Suppressor macrophage treated with lipopolysaccharide for 1 hour (primary cell): Measurements from ENCODE around the gene POR.
"Not testable (repeated sequence)": the region's sequence is repeated elsewhere in the genome, so short reads cannot be mapped to it uniquely, and the experiment has no call there.

ENCODE experiments used
- DNase-seq, 3 donors: peaks; one replicate each; pipeline ENCODE4 v3.0.0-alpha.2; 2020 to 2022

Gene POR

GRCh38 chr7:75885036-75885435 lies 29.9 kb upstream of the POR start:
- no peak for DNase-seq

GRCh38 chr7:75887669-75888369 lies 27.1 kb upstream of the POR start:
- DNase-seq: no peak

- DNase-seq: no peak
Observed at GRCh38 chr7:75888464-75889222, 26.3 kb upstream of the POR start.

GRCh38 chr7:75889223-75889825 lies 25.6 kb upstream of the POR start:
- no peak for DNase-seq

GRCh38 chr7:75889826-75890225 lies 25.1 kb upstream of the POR start:
- DNase-seq: no peak

- not testable (repeated sequence) for DNase-seq
Observed at GRCh38 chr7:75891237-75891636, 23.7 kb upstream of the POR start.

- no peak for DNase-seq
Observed at GRCh38 chr7:75891815-75892411, 23.0 kb upstream of the POR start.

GRCh38 chr7:75892634-75893272 lies 22.2 kb upstream of the POR start:
- DNase-seq: no peak

GRCh38 chr7:75896803-75897327 lies 18.1 kb upstream of the POR start:
- no peak for DNase-seq

GRCh38 chr7:75900617-75901315 lies 14.2 kb upstream of the POR start:
- no peak for DNase-seq

GRCh38 chr7:75905785-75906604 lies 9.0 kb upstream of the POR start:
- DNase-seq: peak; percentile 64 to 66 (median 65)

- no peak for DNase-seq
Observed at GRCh38 chr7:75906991-75907667, 7.8 kb upstream of the POR start.

- not testable (repeated sequence) for DNase-seq
Observed at GRCh38 chr7:75907668-75908039, 7.3 kb upstream of the POR start.

GRCh38 chr7:75909521-75910132 lies 5.3 kb upstream of the POR start:
- DNase-seq: no peak

GRCh38 chr7:75911186-75911585 lies 3.8 kb upstream of the POR start:
- DNase-seq: not testable (repeated sequence)

- DNase-seq: no peak
Observed at GRCh38 chr7:75913437-75913836, 1.5 kb upstream of the POR start.

GRCh38 chr7:75914169-75914654 lies 743 bp upstream of the POR start:
- DNase-seq: no peak

- DNase-seq: peak; percentile 28 to 36 (median 30)
Observed at GRCh38 chr7:75915416-75916156, 631 bp downstream of the POR start.

GRCh38 chr7:75916259-75916658 lies 1.3 kb downstream of the POR start:
- DNase-seq: peak; percentile 23 to 43 (median 39)
